MM.1S (cell line): ENCODE measurements around the gene BCR.

Experiments used
- DNase-seq: peaks from one replicate; pipeline ENCODE4 v3.0.0-alpha.2; 2015
- H2AFZ ChIP-seq: fragments of 300-600 bp; sonication (generic); 2 replicates; pipeline ENCODE4 v1.6.0; 2016; ENCODE audit warnings: antibody characterized with exemption, low read length
- H3F3A ChIP-seq: fragments of 300-600 bp; sonication (generic); 2 replicates; pipeline ENCODE4 v1.6.1; 2016; ENCODE audit warnings: mild to moderate bottlenecking, antibody characterized with exemption, low read length, moderate library complexity, mixed read lengths; ENCODE audit not compliant: insufficient read depth
- H3K27ac ChIP-seq: fragments of 300-600 bp; sonication (generic); 2 replicates; pipeline ENCODE4 v1.5.1; 2016; ENCODE audit warnings: mild to moderate bottlenecking, low read length
- H3K27me3 ChIP-seq: fragments of 300-600 bp; sonication (generic); replicated peaks from 2 replicates; pipeline ENCODE4 v1.6.0; 2016; ENCODE audit warnings: low read length; ENCODE audit not compliant: insufficient read depth
- H3K36me3 ChIP-seq: fragments of 300-600 bp; sonication (generic); replicated peaks from 2 replicates; pipeline ENCODE4 v1.6.1; 2016; ENCODE audit warnings: mild to moderate bottlenecking, low read length, mixed read lengths; ENCODE audit not compliant: insufficient read depth
- H3K4me1 ChIP-seq: fragments of 300-600 bp; sonication (generic); 2 replicates; pipeline ENCODE4 v1.6.1; 2016; ENCODE audit warnings: low read length, mixed read lengths
- H3K4me2 ChIP-seq: fragments of 300-600 bp; sonication (generic); 2 replicates; pipeline ENCODE4 v1.6.0; 2016; ENCODE audit warnings: low read depth, low read length
- H3K4me3 ChIP-seq: fragments of 300-600 bp; sonication (generic); 2 replicates; pipeline ENCODE4 v1.5.1; 2016; ENCODE audit warnings: low read length, mixed read lengths
- H3K79me2 ChIP-seq: fragments of 300-600 bp; sonication (generic); 2 replicates; pipeline ENCODE4 v1.6.1; 2016; ENCODE audit warnings: mixed run types, low read length, mixed read lengths
- H3K9ac ChIP-seq: fragments of 300-600 bp; sonication (generic); 2 replicates; pipeline ENCODE4 v1.6.1; 2016; ENCODE audit warnings: low read length, mixed read lengths
- H3K9me2 ChIP-seq: fragments of 300-600 bp; sonication (generic); replicated peaks from 2 replicates; pipeline ENCODE4 v1.6.1; 2016; ENCODE audit warnings: mild to moderate bottlenecking, low read length, mixed read lengths; ENCODE audit not compliant: insufficient read depth
- H3K9me3 ChIP-seq: fragments of 300-600 bp; sonication (generic); replicated peaks from 2 replicates; pipeline ENCODE4 v1.6.1; 2016; ENCODE audit warnings: mild to moderate bottlenecking, low read length, mixed read lengths; ENCODE audit not compliant: insufficient read depth
- H4K20me1 ChIP-seq: fragments of 300-600 bp; sonication (generic); 2 replicates; pipeline ENCODE4 v1.6.1; 2016; ENCODE audit warnings: mild to moderate bottlenecking, low read length, moderate library complexity, mixed read lengths; ENCODE audit not compliant: insufficient read depth
- EZH2 ChIP-seq: fragments of 300-600 bp; sonication (generic); optimal IDR thresholded peaks from 2 replicates; pipeline ENCODE3; 2017; ENCODE audit warnings: low read depth, mild to moderate bottlenecking, antibody characterized with exemption, low read length, mixed read lengths
- EZH2phosphoT487 ChIP-seq: fragments of 300-600 bp; sonication (generic); IDR thresholded peaks from 2 replicates; pipeline ENCODE4 v1.6.1; 2018; ENCODE audit warnings: antibody characterized with exemption, low read length
- TF ChIP-seq, protein P1 (sequence below): fragments of 300-600 bp; sonication (generic); IDR thresholded peaks from 2 replicates; pipeline ENCODE4 v1.5.1; 2016; ENCODE audit warnings: antibody characterized with exemption, low read length, mixed read lengths

BCR gene

DNA sequence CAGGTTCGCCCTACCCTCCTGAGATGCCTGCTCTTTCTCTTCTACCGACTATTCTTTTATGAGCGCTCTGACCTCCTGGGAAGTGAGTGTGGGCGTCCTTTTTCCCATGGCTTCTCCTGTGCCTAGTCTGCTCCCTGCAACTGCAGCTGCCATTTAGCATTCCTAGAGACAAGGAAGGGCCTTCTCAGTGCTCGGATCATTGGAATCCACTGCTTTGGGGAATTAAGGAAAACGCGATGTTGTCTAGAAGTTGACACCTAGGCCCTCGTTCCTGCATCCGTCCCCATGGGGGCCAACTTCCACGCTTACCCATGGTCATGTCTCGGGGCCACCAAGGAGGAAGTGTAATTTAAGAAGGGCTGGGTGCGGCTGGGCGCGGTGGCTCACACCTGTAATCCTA is 95.4 kb downstream of the BCR start:
- H3K36me3 ChIP-seq, result 0 out of 2 replicates have a peak, but pooled peaks cover 3% of the 10 kb centered on the region
- no peaks in the 10 kb centered on the region for H3K9me3 ChIP-seq

GRCh38 chr22:23276656-23277582 is 96.6 kb downstream of the BCR start:
- Histone ChIP-seq H4K20me1 (no peaks in the 10 kb centered on the region), H3K4me3 (no peak overlapping the region), H3K9me3 (no peaks in the 10 kb centered on the region), H3K27me3 (no peaks in the 10 kb centered on the region), H3K36me3 (no peaks in the 10 kb centered on the region), H3K9ac (no peak overlapping the region), H3K27ac (no peak overlapping the region), H3K4me2 (no peak overlapping the region), H2AFZ (no peak overlapping the region), H3K4me1 (peaks cover 23% of the 10 kb centered on the region), H3F3A (peaks cover 10% of the 10 kb centered on the region; the same call in 1 of the 2 replicates), H3K79me2 (peaks cover 37% of the 10 kb centered on the region), H3K9me2 (no peaks in the 10 kb centered on the region)
- no peak for DNase-seq
- TF ChIP-seq, protein P1, sequence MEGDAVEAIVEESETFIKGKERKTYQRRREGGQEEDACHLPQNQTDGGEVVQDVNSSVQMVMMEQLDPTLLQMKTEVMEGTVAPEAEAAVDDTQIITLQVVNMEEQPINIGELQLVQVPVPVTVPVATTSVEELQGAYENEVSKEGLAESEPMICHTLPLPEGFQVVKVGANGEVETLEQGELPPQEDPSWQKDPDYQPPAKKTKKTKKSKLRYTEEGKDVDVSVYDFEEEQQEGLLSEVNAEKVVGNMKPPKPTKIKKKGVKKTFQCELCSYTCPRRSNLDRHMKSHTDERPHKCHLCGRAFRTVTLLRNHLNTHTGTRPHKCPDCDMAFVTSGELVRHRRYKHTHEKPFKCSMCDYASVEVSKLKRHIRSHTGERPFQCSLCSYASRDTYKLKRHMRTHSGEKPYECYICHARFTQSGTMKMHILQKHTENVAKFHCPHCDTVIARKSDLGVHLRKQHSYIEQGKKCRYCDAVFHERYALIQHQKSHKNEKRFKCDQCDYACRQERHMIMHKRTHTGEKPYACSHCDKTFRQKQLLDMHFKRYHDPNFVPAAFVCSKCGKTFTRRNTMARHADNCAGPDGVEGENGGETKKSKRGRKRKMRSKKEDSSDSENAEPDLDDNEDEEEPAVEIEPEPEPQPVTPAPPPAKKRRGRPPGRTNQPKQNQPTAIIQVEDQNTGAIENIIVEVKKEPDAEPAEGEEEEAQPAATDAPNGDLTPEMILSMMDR, result no peak
- no peak for TF ChIP-seq EZH2phosphoT487
- TF ChIP-seq EZH2, result no peak

More for the DNA sequence above, 95.4 kb downstream of the BCR start:
- peaks cover 35% of the 10 kb centered on the region for H3K79me2 ChIP-seq
- peaks cover 13% of the 10 kb centered on the region for H3K4me1 ChIP-seq
- DNase-seq, result no peak
- TF ChIP-seq, protein P1, result no peak
- no peak for TF ChIP-seq EZH2phosphoT487
- TF ChIP-seq EZH2, result no peak
- no peak overlapping the region for H3K9ac ChIP-seq
- H3K27ac ChIP-seq, result no peak overlapping the region
- H3K27me3 ChIP-seq, result no peaks in the 10 kb centered on the region
- 0 out of 2 replicates have a peak, but pooled peaks cover 4% of the 10 kb centered on the region for H3F3A ChIP-seq
- H2AFZ ChIP-seq, result no peak overlapping the region
- H3K9me2 ChIP-seq, result no peaks in the 10 kb centered on the region
- H3K4me2 ChIP-seq, result no peak overlapping the region
- no peak overlapping the region for H3K4me3 ChIP-seq
- no peaks in the 10 kb centered on the region for H4K20me1 ChIP-seq

- Histone ChIP-seq H3K27me3 (no peaks in the 10 kb centered on the region), H3K9me3 (no peaks in the 10 kb centered on the region), H2AFZ (no peak overlapping the region), H3K4me1 (peaks cover 23% of the 10 kb centered on the region), H3K79me2 (peaks cover 45% of the 10 kb centered on the region), H3K4me2 (no peak overlapping the region), H3F3A (peaks cover 10% of the 10 kb centered on the region; the same call in 1 of the 2 replicates), H3K9ac (no peak overlapping the region), H3K36me3 (no peaks in the 10 kb centered on the region), H4K20me1 (no peaks in the 10 kb centered on the region), H3K9me2 (no peaks in the 10 kb centered on the region), H3K4me3 (no peak overlapping the region), H3K27ac (no peak overlapping the region)
- DNase-seq, result no peak
- TF ChIP-seq, protein P1, result no peak
- TF ChIP-seq EZH2phosphoT487, result no peak
- TF ChIP-seq EZH2, result no peak
Measured at GRCh38 chr22:23277583-23278295, 97.4 kb downstream of the BCR start.
